ENCODE measurements around the gene PCP4. TPM values are rescaled to one million over a fixed set of nuclear protein-coding genes. Genes with fewer than 3 reads are reported as not detected.
A peak's percentile ranks its signal among the peaks of the same experiment; 100 is the strongest.

Gene PCP4
- total and polyA plus RNA-seq, 5 donors, result 3.9 to 7.5 (median 5.5) TPM

GRCh38 chr21:39866093-39866492 lies 1.1 kb upstream of the PCP4 start:
- Histone ChIP-seq H3K27me3 (ENCODE audit: control insufficient read depth, insufficient read depth) (no peaks in the 10 kb centered on the region), H3K4me1 (ENCODE audit: control insufficient read depth, insufficient read depth, low read length) (no peaks in the 10 kb centered on the region), H3K9me3 (ENCODE audit: control insufficient read depth, low read length) (no peaks in the 10 kb centered on the region), H3K4me3 (ENCODE audit: low read length) (no peak overlapping the region), H3K27ac (ENCODE audit: low read length) (no peak overlapping the region)
- WGBS, result 90% methylated on average over 10 of the region's 10 CpGs
- DNase-seq (no peak), ATAC-seq (no peak)
- intact Hi-C loops (cut with DNase I), result loop anchor here in 2 of 4 donors (5.0 to 10.0 kb wide), 2 partner anchors 256 to 259 kb away; no protein-coding TSS in a partner anchor

- Histone ChIP-seq H3K4me1 (ENCODE audit: control insufficient read depth, insufficient read depth, low read length) (no peaks in the 10 kb centered on the region), H3K4me3 (ENCODE audit: low read length) (no peak overlapping the region), H3K9me3 (ENCODE audit: control insufficient read depth, low read length) (no peaks in the 10 kb centered on the region), H3K27ac (ENCODE audit: low read length) (no peak overlapping the region), H3K27me3 (ENCODE audit: control insufficient read depth, insufficient read depth) (no peaks in the 10 kb centered on the region)
- ATAC-seq, result peak in 1 of 2 donors; percentile 32
- intact Hi-C loops (cut with DNase I), result loop anchor here in 2 of 4 donors (5.0 to 10.0 kb wide), 2 partner anchors 253 to 256 kb away; no protein-coding TSS in a partner anchor
- peak in 1 of 3 donors; percentile 63 for DNase-seq
- 79% methylated on average over 11 of the region's 11 CpGs for WGBS
These were observed 2.0 kb downstream of the PCP4 start for GRCh38 chr21:39869141-39869818.

GRCh38 chr21:39873687-39874086 lies 6.4 kb downstream of the PCP4 start:
- DNase-seq, result no peak
- Histone ChIP-seq H3K9me3 (ENCODE audit: control insufficient read depth, low read length) (no peaks in the 10 kb centered on the region), H3K4me3 (ENCODE audit: low read length) (no peak overlapping the region), H3K4me1 (ENCODE audit: control insufficient read depth, insufficient read depth, low read length) (no peaks in the 10 kb centered on the region), H3K27me3 (ENCODE audit: control insufficient read depth, insufficient read depth) (no peaks in the 10 kb centered on the region), H3K27ac (ENCODE audit: low read length) (no peak overlapping the region)
- ATAC-seq, result no peak
- 96% methylated on average over 1 of the region's 1 CpG for WGBS
- intact Hi-C loops (cut with DNase I), result no loop called here

- DNase-seq, result no peak
- intact Hi-C loops (cut with DNase I), result no loop called here
- H3K9me3 ChIP-seq (ENCODE audit: control insufficient read depth, low read length), result no peaks in the 10 kb centered on the region
- H3K27me3 ChIP-seq (ENCODE audit: control insufficient read depth, insufficient read depth), result no peaks in the 10 kb centered on the region
- H3K4me1 ChIP-seq (ENCODE audit: control insufficient read depth, insufficient read depth, low read length), result no peaks in the 10 kb centered on the region
- no peak for ATAC-seq
- 86% methylated on average over 8 of the region's 8 CpGs for WGBS
- H3K27ac ChIP-seq (ENCODE audit: low read length), result no peak overlapping the region
- no peak overlapping the region for H3K4me3 ChIP-seq (ENCODE audit: low read length)
These were observed 7.0 kb downstream of the PCP4 start for GRCh38 chr21:39874206-39874605.

DNA sequence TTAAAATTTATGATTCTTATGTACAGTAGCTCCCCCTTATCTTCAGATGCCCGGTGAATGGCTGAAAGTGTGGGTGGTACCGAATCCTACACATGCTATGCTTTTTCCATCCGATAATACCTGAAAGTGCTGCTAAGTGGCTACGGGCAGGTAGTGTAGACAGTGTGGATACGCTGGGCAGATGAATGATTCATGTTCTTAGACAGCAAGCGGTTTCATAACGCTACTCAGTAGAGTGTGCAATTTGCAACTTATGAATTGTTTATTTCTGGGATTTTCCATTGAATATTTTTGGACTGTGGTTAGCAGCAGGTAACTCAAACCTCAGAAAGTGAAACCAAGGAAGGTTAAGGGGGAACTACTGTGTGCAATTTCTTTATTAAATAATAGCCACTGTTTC lies 7.5 kb downstream of the PCP4 start:
- H3K9me3 ChIP-seq (ENCODE audit: control insufficient read depth, low read length), result no peaks in the 10 kb centered on the region
- ATAC-seq (no peak), DNase-seq (no peak)
- no peak overlapping the region for H3K4me3 ChIP-seq (ENCODE audit: low read length)
- no peak overlapping the region for H3K27ac ChIP-seq (ENCODE audit: low read length)
- intact Hi-C loops (cut with DNase I), result no loop called here
- WGBS, result 87% methylated on average over 7 of the region's 7 CpGs
- H3K27me3 ChIP-seq (ENCODE audit: control insufficient read depth, insufficient read depth), result no peaks in the 10 kb centered on the region
- H3K4me1 ChIP-seq (ENCODE audit: control insufficient read depth, insufficient read depth, low read length), result no peaks in the 10 kb centered on the region

DNA sequence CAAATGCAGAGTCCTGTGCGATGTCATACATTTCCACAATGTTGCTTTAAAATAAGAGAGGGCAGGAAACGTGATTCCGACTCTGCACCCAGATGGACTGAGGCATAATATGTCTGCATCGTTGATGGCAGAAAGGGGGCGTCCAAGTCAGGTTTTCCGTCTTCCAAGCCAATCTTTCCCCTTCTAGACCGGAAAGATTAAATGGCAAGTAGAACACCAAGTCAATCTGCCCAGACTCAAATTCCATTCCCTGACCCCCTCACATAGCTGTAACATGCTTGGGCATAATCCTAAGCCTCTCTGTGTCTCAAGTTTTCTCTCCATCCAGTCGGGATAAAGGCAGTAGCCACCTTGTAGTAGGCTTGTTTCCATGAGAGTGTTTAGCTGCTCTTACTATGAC lies 14.4 kb downstream of the PCP4 start:
- Histone ChIP-seq H3K9me3 (ENCODE audit: control insufficient read depth, low read length) (no peaks in the 10 kb centered on the region), H3K4me3 (ENCODE audit: low read length) (no peak overlapping the region), H3K27me3 (ENCODE audit: control insufficient read depth, insufficient read depth) (no peaks in the 10 kb centered on the region), H3K4me1 (ENCODE audit: control insufficient read depth, insufficient read depth, low read length) (no peaks in the 10 kb centered on the region), H3K27ac (ENCODE audit: low read length) (no peak overlapping the region)
- ATAC-seq (no peak), DNase-seq (no peak)
- intact Hi-C loops (cut with DNase I), result no loop called here
- 76% methylated on average over 8 of the region's 8 CpGs for WGBS

GRCh38 chr21:39882151-39882838 lies 15.1 kb downstream of the PCP4 start:
- WGBS, result 89% methylated on average over 13 of the region's 13 CpGs
- H3K4me1 ChIP-seq (ENCODE audit: control insufficient read depth, insufficient read depth, low read length), result no peaks in the 10 kb centered on the region
- H3K9me3 ChIP-seq (ENCODE audit: control insufficient read depth, low read length), result no peaks in the 10 kb centered on the region
- DNase-seq, result no peak
- intact Hi-C loops (cut with DNase I), result no loop called here
- no peak overlapping the region for H3K4me3 ChIP-seq (ENCODE audit: low read length)
- H3K27ac ChIP-seq (ENCODE audit: low read length), result no peak overlapping the region
- no peak for ATAC-seq
- no peaks in the 10 kb centered on the region for H3K27me3 ChIP-seq (ENCODE audit: control insufficient read depth, insufficient read depth)

GRCh38 chr21:39882839-39883195 lies 15.6 kb downstream of the PCP4 start:
- H3K4me3 ChIP-seq (ENCODE audit: low read length), result no peak overlapping the region
- DNase-seq, result no peak
- intact Hi-C loops (cut with DNase I), result no loop called here
- 83% methylated on average over 3 of the region's 3 CpGs for WGBS
- no peaks in the 10 kb centered on the region for H3K4me1 ChIP-seq (ENCODE audit: control insufficient read depth, insufficient read depth, low read length)
- no peaks in the 10 kb centered on the region for H3K9me3 ChIP-seq (ENCODE audit: control insufficient read depth, low read length)
- no peaks in the 10 kb centered on the region for H3K27me3 ChIP-seq (ENCODE audit: control insufficient read depth, insufficient read depth)
- H3K27ac ChIP-seq (ENCODE audit: low read length), result no peak overlapping the region
- no peak for ATAC-seq

DNA sequence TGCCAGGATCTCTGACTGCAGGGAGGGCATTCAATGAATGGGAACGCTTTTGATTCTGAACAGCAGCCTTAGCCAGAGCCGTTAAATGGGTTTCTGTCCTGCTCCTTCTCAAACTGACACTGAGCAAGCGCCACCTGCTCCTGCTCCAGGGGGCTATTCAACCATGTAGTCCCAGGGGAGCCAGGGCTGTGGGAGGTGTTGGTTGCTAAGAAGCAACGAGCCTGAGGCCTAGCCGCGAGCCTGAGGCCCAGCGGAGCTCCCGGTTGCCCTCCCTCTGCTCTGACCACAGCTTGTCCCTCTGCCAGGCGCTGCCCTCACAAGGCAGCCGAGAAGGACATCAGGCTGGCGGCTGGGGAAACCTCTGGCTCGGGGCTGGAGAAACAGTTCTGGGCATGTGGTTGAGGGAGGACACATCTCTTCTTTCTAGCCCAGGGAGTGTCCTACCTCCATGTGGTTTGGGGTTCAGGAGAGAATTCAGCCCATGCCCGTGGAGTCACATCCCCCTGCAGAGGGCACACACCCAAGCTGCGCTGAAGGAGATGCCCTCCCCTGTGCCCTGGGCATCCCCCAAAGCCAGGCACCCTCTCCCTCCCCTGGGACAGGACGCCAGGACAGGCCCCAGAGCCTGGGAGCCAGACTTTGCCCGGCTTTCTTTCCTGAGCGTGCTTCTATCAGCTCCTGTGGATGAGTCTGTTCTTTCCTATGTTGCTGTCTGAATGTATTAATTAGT lies 18.0 kb downstream of the PCP4 start:
- intact Hi-C loops (cut with DNase I), result no loop called here
- Histone ChIP-seq H3K27ac (ENCODE audit: low read length) (peak overlapping the region; percentile 35), H3K4me1 (ENCODE audit: control insufficient read depth, insufficient read depth, low read length) (no peaks in the 10 kb centered on the region), H3K4me3 (ENCODE audit: low read length) (no peak overlapping the region), H3K27me3 (ENCODE audit: control insufficient read depth, insufficient read depth) (no peaks in the 10 kb centered on the region), H3K9me3 (ENCODE audit: control insufficient read depth, low read length) (no peaks in the 10 kb centered on the region)
- DNase-seq, result peak; percentile 45 to 80 (median 69)
- ATAC-seq, result peak; percentile 79 to 87
- 65% methylated on average over 17 of the region's 17 CpGs for WGBS

GRCh38 chr21:39888848-39889247 lies 21.6 kb downstream of the PCP4 start:
- intact Hi-C loops (cut with DNase I), result no loop called here
- no peaks in the 10 kb centered on the region for H3K27me3 ChIP-seq (ENCODE audit: control insufficient read depth, insufficient read depth)
- H3K4me3 ChIP-seq (ENCODE audit: low read length), result no peak overlapping the region
- DNase-seq, result no peak
- no peaks in the 10 kb centered on the region for H3K9me3 ChIP-seq (ENCODE audit: control insufficient read depth, low read length)
- WGBS, result 80% methylated on average over 9 of the region's 9 CpGs
- no peak for ATAC-seq
- H3K4me1 ChIP-seq (ENCODE audit: control insufficient read depth, insufficient read depth, low read length), result no peaks in the 10 kb centered on the region
- H3K27ac ChIP-seq (ENCODE audit: low read length), result no peak overlapping the region

DNA sequence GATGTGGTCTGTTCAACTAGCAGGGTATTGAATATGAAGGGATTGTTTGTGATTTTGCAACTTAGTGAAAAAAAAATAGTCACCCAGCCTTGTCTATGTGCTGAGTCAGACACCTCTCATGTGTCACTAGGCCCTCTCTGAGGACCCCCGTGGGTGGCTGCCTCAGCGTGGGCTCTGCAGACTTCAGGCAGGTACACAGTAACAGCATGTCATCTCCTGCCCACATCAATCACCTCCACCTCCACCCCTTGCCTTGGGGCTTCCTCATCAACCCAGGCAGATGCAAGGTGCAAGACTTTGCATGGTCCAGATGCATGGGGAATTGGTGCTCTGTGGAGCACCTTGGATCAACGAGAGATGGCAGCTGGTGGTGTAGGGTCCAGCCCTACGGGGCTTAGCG lies 23.9 kb downstream of the PCP4 start:
- no peaks in the 10 kb centered on the region for H3K9me3 ChIP-seq (ENCODE audit: control insufficient read depth, low read length)
- no peaks in the 10 kb centered on the region for H3K4me1 ChIP-seq (ENCODE audit: control insufficient read depth, insufficient read depth, low read length)
- DNase-seq, result no peak
- 90% methylated on average over 5 of the region's 5 CpGs for WGBS
- ATAC-seq, result no peak
- H3K27me3 ChIP-seq (ENCODE audit: control insufficient read depth, insufficient read depth), result no peaks in the 10 kb centered on the region
- intact Hi-C loops (cut with DNase I), result no loop called here
- no peak overlapping the region for H3K27ac ChIP-seq (ENCODE audit: low read length)
- H3K4me3 ChIP-seq (ENCODE audit: low read length), result no peak overlapping the region

Data from right cardiac atrium (tissue), 5 donors.